Measurements from ENCODE around the gene BPIFB2. TPM values are rescaled to one million over a fixed set of nuclear protein-coding genes. Genes with fewer than 3 reads are reported as not detected.

BPIFB2 gene
- total RNA-seq, 1 experiment from 2014 or later: 0.15 TPM

- ChIA-PET CTCF (no interaction called here), RAD21 (ENCODE audit: low non-redundant PET in 1 of 2, low total read pairs in 2 of 2, uncharacterized antibody in 2 of 2, unreplicated experiment in 2 of 2) (no interaction called here), POLR2A (no interaction called here)
- H2AFZ ChIP-seq (ENCODE audit: low read depth, low read length, poor library complexity, severe bottlenecking): no peak overlapping the region
- H3K79me2 ChIP-seq (ENCODE audit: insufficient read depth, low read length): no peaks in the 10 kb centered on the region
- H3K27ac ChIP-seq (ENCODE audit: low read depth, low read length): no peak overlapping the region
- H3K27me3 ChIP-seq (ENCODE audit: insufficient read depth, low read length): peaks cover 7% of the 10 kb centered on the region; the same call in 1 of the 2 replicates
- H3K4me1 ChIP-seq (ENCODE audit: control insufficient read depth in 1 of 2, insufficient read depth in 2 of 2, low read length in 2 of 2): no peaks in the 10 kb centered on the region
- ATAC-seq (no peak), DNase-seq (ENCODE audit: low read depth, low spot score) (no peak)
- H3K9ac ChIP-seq (ENCODE audit: low read length): no peak overlapping the region
- no peaks in the 10 kb centered on the region for H3K9me3 ChIP-seq (ENCODE audit: control insufficient read depth in 1 of 2, insufficient read depth in 1 of 2, low read depth in 1 of 2, low read length in 2 of 2)
- intact Hi-C loops (cut with micrococcal nuclease): no loop called here
- H3K36me3 ChIP-seq (ENCODE audit: control insufficient read depth in 1 of 2, insufficient read depth in 2 of 2, low read length in 2 of 2): no peaks in the 10 kb centered on the region
- TF ChIP-seq SRF (IDR thresholded peaks at IDR 0.05; ENCODE audit: low read depth): no peak
- no peak for TF ChIP-seq SP1 (IDR thresholded peaks at IDR 0.05; ENCODE audit: low read depth)
- no peak for TF ChIP-seq CBX3 (IDR thresholded peaks at IDR 0.05; ENCODE audit: low read depth)
- TF ChIP-seq RAD21 (IDR thresholded peaks at IDR 0.05; ENCODE audit: low read depth): no peak
- no peak for TF ChIP-seq EZH2 (IDR thresholded peaks at IDR 0.05)
- no peak for TF ChIP-seq TCF7L2 (IDR thresholded peaks at IDR 0.05; ENCODE audit: borderline replicate concordance, extremely low read depth, insufficient read depth, insufficient read length)
- TF ChIP-seq JUND (IDR thresholded peaks at IDR 0.05): no peak
- TF ChIP-seq SIN3A (IDR thresholded peaks at IDR 0.05; ENCODE audit: low read depth): no peak
- TF ChIP-seq, protein P1, sequence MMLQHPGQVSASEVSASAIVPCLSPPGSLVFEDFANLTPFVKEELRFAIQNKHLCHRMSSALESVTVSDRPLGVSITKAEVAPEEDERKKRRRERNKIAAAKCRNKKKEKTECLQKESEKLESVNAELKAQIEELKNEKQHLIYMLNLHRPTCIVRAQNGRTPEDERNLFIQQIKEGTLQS (IDR thresholded peaks at IDR 0.05): no peak
- TF ChIP-seq FOSL1 (IDR thresholded peaks at IDR 0.05; ENCODE audit: low read depth): no peak
- TF ChIP-seq POLR2AphosphoS5 (IDR thresholded peaks at IDR 0.05; ENCODE audit: low read depth, low read length): no peak
- TF ChIP-seq CEBPB (IDR thresholded peaks at IDR 0.05; ENCODE audit: low read depth): no peak
- TF ChIP-seq, protein P2, sequence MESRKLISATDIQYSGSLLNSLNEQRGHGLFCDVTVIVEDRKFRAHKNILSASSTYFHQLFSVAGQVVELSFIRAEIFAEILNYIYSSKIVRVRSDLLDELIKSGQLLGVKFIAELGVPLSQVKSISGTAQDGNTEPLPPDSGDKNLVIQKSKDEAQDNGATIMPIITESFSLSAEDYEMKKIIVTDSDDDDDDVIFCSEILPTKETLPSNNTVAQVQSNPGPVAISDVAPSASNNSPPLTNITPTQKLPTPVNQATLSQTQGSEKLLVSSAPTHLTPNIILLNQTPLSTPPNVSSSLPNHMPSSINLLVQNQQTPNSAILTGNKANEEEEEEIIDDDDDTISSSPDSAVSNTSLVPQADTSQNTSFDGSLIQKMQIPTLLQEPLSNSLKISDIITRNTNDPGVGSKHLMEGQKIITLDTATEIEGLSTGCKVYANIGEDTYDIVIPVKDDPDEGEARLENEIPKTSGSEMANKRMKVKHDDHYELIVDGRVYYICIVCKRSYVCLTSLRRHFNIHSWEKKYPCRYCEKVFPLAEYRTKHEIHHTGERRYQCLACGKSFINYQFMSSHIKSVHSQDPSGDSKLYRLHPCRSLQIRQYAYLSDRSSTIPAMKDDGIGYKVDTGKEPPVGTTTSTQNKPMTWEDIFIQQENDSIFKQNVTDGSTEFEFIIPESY (IDR thresholded peaks at IDR 0.05; ENCODE audit: extremely low read depth, insufficient replicate concordance, low read length): no peak
- TF ChIP-seq EZH2phosphoT487 (IDR thresholded peaks at IDR 0.05; ENCODE audit: borderline replicate concordance): no peak
- TF ChIP-seq POLR2A (IDR thresholded peaks at IDR 0.05; ENCODE audit: borderline replicate concordance, extremely low read depth, insufficient read depth, insufficient read length): no peak
- no peak for TF ChIP-seq ZFX (IDR thresholded peaks at IDR 0.05)
- TF ChIP-seq, protein P3, sequence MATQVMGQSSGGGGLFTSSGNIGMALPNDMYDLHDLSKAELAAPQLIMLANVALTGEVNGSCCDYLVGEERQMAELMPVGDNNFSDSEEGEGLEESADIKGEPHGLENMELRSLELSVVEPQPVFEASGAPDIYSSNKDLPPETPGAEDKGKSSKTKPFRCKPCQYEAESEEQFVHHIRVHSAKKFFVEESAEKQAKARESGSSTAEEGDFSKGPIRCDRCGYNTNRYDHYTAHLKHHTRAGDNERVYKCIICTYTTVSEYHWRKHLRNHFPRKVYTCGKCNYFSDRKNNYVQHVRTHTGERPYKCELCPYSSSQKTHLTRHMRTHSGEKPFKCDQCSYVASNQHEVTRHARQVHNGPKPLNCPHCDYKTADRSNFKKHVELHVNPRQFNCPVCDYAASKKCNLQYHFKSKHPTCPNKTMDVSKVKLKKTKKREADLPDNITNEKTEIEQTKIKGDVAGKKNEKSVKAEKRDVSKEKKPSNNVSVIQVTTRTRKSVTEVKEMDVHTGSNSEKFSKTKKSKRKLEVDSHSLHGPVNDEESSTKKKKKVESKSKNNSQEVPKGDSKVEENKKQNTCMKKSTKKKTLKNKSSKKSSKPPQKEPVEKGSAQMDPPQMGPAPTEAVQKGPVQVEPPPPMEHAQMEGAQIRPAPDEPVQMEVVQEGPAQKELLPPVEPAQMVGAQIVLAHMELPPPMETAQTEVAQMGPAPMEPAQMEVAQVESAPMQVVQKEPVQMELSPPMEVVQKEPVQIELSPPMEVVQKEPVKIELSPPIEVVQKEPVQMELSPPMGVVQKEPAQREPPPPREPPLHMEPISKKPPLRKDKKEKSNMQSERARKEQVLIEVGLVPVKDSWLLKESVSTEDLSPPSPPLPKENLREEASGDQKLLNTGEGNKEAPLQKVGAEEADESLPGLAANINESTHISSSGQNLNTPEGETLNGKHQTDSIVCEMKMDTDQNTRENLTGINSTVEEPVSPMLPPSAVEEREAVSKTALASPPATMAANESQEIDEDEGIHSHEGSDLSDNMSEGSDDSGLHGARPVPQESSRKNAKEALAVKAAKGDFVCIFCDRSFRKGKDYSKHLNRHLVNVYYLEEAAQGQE (IDR thresholded peaks at IDR 0.05; ENCODE audit: low read depth): no peak
- H3K4me2 ChIP-seq (ENCODE audit: low read length): no peak overlapping the region
- no peak overlapping the region for H3K4me3 ChIP-seq (replicated peaks in 1 of 2; ENCODE audit: low read depth in 1 of 2, low read length in 2 of 2)
- no peaks in the 10 kb centered on the region for H4K20me1 ChIP-seq (ENCODE audit: insufficient read depth)
- H3K9me2 ChIP-seq (ENCODE audit: insufficient read depth): no peaks in the 10 kb centered on the region
- BruUV-seq (replicated peaks): no TSS peak
Measured at GRCh38 chr20:33008336-33009213, 1.1 kb downstream of the BPIFB2 start.

Data from HCT116 (cell line).